ENCODE data around the gene GNAZ.

GNAZ gene

DNA sequence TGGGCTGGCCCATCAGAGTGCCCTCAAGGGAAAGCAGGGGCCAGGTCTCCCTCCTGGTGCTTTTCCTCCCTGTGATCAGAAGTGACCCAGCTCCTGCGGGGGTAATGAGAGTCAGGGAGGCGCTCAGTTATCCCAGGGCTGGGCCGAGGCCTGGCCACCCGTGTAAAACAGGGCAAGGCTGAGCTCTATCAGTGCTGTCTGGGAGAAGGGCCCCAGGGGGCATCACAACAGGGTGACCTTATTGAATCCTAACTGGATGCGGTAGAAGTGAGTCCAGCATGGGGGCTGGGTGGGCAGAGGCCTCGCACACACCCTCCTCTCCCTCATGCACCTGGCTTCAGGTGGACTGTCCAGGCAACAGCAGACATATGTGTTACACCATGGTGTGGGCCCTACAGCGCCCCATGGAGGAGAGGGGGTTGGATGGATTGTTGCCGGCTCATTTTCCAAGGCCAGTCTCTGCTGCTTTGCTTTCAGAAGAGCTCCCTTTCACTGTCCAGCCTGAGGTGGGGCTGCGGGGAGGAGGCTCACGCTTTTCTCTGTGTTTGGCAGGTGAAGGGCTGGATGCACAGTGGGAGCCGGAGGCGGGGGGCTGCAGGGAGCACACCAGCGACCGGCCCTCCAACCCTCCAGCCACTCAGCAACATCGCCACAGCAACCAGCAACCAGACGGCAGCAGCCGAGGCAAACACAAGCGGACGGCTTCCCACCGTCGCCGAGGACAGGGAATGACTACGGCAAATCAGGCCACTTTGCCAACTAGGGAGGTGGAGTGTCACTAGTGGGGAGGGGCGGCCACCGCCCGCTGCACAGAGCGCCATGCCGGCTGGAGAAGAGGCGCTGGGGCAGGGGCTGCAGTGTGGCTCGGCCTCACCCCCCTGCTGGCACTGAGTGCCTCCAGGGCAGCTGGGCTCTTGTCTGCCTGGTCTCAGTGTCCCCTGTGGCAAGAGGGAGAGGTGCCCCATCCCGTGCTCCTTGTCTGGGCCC is 24.7 kb downstream of the GNAZ start:
- DNase-seq = no peak

DNA sequence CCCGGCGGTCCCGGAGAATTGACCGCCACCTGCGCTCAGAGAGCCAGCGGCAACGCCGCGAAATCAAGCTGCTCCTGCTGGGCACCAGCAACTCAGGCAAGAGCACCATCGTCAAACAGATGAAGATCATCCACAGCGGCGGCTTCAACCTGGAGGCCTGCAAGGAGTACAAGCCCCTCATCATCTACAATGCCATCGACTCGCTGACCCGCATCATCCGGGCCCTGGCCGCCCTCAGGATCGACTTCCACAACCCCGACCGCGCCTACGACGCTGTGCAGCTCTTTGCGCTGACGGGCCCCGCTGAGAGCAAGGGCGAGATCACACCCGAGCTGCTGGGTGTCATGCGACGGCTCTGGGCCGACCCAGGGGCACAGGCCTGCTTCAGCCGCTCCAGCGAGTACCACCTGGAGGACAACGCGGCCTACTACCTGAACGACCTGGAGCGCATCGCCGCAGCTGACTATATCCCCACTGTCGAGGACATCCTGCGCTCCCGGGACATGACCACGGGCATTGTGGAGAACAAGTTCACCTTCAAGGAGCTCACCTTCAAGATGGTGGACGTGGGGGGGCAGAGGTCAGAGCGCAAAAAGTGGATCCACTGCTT is 25.5 kb downstream of the GNAZ start:
- DNase-seq = no peak

DNA sequence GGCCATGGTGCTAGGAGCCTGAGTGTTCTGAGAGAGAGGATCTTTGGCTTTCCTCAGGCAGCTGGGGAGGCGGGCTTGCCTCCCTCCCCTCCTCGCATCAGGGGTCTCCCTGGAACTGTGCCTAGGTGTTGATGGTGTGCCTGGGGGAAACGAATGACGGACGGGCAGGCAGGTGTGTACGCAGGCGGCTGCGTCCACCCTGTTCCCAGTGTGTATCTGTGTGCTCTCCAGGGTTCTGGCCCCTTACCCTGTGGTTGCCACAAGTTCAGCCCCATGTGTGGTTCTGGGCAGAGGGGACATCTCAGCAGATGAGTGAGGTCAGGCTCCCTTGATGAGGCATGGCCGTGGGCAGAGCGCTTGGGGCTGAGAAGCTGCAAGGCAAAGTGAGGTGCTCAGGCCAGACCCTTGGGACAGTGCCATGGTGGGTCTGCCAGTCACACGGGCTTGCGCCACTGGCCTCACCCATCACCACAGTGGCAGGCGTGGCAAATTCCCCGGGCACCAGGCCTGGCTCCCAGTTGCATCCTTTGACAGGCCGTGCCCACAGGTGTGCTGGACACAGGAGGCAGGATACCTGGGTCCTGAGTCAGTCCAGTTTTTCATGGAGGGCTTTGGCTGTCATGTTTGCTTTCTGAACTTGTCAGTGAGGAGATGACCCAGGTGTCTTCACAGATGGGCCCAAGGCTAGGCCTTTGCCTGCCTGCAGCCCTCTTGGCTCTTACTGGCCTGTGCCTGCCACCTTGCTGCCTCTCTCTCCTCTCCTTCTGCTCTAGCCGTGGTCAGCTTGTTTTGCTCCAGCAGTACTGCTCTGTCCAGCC is 27.3 kb downstream of the GNAZ start:
- no peak for DNase-seq

DNA sequence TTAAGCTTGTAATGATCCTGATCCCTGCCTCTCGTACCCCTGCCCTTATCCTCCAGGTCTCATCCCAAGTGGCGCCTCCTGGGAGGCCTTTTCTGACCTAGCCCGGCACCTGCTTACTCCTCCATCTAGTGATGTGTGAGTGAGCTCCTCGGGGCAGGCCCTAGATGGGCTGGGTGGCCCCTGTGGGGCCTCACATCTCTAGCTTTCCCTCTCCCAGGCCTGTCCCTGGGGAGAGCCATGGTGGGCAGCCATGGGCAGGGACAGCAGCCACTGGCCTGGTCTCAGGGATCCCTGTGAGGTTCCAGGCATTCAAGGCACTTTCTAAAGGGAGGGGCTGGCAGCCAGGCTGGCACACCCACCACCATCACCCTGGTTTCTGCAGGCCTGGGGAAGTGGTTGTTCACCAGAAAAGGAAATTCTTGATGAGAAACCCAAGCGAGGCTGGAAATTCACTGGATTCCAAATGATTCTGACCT is 27.9 kb downstream of the GNAZ start:
- DNase-seq = no peak

DNA sequence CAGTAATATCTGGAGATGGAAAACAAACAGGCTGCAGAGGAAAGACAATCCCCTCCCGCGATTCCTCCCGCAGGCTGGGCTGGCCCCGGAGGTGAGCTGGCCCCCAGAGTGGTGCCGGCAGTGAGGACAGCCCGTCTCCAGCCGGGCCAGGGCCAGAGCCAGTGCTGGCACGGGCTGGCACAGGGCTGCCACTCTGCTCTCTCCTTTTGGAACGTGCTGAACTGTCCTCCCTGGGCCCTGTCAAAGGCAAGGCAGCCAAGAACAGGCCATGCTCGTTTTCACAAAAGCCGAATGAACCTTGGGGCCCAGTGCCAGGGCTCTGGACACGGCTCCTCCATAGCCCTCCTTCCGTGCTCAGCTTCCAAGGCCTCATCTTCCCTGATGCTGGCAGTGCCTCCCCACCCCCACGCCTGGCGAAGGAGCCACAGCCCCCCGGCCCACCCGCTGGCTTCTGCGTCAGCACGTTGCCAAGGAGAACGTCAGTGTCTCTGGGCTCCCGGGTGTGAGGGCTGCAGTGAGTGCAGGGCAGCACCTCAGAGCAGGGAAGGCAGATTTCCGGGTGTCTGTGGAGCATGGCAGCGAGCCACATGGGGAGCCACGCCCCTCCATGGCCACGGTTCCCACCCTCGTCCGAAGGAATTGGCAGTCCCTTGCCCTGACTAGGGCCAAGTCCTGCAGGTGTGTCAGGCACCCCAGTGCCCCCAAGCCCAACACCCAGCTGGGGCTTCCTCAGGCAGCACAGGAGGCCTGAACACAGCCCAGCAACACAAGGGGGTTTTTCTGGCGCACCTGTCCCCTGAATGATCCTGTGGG is 28.6 kb downstream of the GNAZ start:
- DNase-seq = no peak

DNA sequence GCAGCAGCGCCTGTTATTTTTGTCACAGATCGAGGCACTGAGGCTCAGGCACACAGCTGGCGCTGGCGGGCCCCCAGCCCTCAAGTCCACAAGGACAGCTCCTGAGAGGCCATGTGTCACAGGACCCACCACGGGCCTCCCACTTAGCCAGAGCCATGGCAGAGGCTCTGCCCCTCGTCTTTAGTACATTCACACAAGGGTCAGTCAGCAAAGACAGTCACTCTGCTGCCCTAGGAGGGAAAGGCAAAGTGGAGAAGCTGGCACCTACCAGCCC is 29.1 kb downstream of the GNAZ start:
- DNase-seq = no peak

DNA sequence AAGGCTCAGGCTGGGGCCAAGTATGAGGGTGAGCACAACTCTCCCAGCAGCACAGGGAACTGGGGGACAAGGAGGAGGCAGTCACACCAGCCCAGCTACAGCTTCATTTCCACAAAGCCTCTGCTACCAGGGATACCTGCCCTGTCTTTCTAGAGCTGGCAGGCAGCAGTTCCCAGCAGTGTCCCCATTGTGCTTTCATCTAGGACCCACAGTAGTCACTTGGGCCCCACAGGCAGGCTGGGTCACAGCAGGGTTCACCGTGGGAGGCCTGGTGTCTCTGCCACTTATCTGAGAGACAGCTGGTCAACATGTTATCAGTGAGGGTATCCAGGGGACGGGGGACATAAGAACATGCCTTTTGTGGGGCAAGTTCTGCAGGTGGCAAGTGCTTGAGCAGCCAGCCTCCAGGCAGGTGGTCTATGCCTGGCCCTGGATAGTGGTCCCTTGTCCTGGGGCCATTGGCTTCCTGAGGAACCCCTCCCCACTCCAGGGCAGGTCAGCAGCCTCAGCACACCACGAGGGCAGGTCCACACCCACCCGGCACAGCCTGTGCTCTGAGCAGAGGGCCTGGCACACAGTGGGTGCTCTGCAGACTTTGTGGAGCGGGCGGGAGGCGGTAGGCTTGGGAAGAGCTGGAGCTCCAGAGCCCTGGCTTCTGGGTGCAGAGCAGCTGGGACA is 29.9 kb downstream of the GNAZ start:
- no peak for DNase-seq

DNA sequence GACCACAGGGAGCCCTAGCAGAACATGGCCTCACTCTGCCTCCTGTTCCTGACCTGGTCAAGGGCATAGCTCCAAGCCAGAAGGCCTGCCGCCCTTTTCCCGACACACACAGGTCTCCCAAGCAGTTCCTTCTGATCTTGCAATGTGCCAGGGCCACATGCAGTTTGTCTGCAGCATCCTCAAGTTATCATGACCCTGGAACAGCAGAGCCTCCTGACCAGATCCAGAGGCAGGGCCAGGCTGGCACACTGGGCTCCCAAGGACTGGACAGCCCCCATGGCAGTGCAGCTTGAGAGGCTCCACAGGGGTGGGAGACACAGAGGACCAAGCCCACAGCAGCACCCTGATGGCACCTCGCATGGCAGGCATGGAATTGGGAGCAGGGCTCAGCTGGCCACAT is 31.2 kb downstream of the GNAZ start:
- DNase-seq = no peak

DNA sequence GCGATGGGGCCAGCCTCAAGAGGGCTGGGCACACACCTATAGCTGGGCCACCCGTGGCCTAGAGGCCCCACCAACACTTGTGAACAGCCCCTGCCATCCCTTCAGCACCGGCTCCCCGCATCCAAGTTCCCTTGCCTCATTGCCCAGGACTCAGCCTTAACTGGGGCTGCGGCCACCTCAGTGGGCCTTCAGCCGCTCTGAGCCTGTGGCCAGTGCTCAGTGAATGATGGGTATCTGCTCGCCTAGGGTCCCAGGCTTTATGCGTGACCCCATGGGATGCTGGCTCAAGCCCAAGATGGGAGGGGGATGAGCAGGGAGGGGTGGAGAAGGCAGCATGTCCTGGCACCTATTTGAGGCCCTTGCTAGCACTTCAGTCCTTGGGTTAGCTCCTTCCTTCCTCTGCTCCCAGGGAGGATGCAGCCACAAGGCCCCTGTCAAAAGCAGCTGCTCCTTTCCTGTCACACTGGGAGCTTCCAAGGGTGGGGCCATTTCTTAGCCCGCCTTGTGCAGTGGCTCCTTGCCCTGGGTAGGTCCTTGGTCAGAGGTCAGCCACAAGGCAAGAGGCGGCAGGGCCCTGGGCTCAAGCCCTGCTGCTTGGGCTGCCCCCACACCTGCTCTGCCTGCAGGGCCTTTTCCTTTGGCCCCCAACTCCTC is 31.8 kb downstream of the GNAZ start:
- no peak for DNase-seq

DNA sequence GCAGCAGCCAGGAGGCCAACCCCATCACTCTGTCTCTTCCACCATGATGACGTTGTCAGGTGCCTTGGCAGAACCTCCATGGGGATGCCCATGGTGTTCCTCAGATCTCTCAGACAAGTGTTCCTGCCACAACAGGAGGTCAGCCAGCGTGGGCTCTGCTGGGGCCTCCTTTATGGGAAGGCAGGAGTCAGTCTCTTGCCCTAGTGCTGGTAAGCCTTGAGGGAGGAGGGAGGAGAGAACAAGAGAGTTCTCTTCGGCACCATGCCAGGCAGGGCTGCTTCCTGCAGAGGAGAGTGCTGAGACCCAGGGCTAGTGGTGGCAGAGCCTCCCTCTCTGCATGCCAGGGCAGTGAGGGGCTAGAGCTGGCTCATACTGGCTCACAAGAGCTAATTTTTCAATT is 32.5 kb downstream of the GNAZ start:
- no peak for DNase-seq

DNA sequence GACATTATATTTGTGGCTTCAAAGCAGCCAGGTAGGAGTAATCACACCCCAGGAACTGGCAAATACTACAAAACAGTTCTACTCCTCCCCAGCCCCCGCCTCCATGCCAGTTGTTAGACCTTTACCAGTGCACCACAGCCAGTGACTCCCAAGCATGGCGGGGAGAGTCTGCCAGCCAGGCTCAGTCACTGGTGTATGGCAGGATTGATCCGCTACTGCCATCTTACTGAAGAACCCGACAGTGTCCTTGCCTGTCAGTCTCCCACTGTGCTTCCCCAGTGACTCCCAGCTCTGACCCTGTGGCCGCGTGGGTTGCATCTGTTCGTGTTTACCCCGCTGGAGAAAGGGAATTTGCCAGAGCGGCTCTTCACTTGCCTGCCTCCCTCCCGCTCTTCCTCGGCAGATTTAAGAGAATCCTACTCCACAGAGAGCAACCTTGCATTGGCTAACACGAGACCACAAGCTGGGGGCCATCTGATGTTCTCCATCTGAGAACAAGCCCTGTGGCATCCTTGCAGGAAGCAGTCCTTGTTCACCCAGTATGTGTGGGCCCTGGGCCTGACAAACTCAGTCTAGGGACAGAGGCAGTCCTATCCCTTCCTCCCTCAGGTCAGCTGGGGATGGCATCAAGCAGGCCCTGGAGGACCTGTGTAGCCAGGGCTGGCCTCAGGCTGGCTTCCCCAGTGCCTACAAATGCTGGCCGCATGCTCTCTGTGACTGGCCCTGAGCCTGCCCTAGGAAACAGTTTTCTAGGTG is 33.1 kb downstream of the GNAZ start:
- DNase-seq = no peak

DNA sequence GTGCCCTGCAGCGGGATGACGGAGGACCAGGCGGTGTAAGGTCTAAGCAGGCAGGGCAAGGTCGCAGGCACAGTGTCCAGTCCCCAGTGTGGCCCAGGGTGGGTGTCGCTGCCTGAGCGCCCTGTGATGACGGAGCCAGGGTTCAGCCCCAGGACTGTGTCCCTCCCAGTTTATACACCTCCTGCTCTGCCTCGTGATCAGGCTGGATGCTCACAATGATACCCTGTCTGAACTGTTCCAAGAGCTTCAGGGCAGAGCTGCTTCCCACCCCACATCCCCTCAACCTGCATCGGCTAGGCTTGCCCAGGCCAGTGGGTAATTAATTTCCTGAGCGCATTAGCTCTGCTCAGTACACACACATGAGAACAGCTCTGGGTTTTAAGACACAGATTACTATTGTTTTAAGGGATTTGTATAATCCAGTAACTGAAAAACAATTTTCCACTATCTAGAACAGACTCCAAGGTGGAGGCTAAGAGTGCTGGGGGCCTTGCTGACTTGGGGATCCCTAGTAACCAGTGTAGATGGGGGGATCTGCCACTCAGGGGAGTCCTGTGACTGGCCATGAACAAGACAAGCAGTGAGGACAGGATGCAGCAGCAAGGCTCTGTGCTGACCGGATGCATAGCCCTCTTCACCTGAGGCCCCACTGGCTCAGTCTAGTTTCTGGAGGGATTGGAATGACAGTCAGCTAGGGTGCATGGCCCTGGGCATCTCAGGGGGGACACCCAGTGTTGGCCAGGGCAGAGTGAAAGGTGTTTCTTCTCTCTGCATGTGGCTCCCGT is 34.1 kb downstream of the GNAZ start:
- DNase-seq = no peak

DNA sequence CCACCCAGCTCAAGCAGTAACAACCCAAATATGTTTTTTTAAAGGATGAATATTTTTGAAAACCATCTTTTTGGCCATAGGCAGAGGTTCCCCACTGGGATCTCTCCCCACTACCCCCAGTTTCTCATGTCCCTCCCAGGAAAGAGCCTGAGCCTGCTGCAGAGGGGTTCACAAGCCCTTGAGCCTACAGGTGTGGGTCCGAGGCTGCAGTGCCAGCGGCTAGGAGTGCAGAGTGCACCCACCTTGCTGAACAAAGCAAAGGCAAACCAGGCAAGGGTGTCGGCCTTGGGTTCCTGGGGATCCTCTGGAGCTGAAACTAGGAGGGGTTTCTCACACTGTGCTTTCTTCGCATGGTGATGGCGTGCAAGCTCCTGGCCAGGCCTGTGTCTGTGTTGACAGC is 35.0 kb downstream of the GNAZ start:
- DNase-seq = no peak

DNA sequence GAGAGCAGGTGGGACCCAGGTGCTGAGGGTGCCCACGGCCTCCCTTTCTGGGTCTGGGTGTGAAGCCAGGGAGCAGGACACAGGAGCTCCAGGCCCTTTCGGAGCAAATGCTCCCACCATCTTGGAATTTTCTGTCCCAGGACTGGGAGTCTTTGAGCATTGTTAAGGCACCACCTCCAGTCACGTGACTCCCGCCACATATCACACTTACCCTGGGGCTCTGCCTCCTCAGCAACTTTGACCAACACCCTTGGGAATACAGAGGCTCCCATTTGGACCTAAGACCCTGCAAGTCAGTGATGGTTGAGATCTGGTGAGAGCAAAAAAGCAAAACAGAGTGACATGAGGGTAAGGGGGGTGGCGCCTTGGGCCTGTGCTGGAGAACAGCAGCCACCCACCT is 35.6 kb downstream of the GNAZ start:
- no peak for DNase-seq

DNA sequence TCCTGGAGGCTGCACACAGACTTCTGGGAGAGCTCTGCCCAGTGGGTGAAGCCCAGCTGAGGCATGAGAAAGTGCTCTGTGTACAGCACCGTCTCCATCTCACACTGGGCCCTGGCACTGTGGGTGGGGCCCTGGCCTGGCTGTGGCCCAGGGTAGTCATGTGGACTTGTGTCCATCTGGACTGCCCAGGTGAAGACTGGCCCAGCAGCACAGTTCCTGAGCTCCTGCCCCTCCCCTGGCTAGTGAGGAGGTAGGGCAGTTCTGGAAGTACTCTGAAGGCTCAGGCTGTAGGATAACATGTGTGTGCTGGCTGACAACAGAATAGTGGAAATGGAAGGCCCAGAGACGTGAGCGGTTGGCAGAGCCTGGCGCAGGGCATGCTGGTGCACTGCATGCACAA is 36.0 kb downstream of the GNAZ start:
- DNase-seq = no peak

DNA sequence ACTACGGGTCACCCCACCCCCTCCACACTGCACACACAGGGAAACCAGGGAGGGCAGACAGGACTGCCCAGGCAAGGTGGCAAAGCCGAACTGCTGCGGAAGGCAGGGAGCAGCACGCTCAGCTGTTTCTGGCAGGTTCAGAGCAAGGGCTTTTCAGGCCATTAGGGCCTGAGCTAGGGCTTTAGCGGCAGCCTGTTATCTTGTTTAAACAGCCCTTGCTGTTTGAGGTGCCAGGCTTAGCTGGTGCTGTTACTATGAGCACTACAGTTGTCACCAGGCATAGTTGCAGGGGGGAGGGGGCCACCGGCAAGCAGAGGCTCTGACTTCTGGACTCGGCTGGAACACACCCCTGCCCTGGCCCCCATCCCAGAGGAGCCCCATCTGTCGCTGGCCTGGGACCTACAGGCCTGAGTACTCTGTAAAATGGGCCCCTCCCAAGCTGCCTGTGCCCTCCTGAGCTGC is 36.6 kb downstream of the GNAZ start:
- DNase-seq = no peak

DNA sequence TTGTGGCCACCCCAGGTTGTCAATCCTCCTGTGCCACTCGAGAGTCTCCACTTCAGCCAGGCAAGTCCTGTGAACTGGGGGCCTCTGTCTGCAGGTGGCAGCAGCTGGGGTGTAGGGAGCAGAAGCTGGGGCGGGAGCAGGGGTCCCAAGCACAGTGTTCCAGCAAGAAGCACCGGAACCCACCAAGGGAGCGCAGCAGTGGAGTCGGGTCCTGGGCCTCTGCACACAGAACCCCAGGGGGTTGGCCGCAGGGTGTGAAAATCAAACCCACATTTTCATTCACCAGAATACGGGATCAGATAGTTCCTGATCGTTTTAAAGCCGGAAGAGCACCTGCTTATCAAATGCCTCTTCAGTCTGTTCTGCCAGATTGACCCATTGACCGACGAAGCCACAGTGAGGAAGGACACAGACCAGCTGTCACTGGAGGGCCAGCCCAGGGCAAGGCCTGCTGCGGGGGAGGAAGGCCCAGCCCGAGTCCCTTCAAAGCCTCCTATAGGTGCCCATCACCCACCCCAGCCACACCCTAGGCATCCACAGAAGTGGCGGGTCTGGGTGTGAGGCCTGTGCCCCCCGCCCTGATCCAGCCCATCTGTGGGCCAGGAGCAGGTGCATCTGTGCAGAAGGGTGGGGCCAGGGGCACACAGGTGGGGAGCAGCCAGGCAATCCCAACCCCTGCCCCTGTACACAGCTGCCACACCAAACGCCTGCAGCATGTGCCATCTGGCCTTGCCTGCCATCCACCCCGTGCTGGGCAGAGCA is 37.3 kb downstream of the GNAZ start:
- DNase-seq = no peak

DNA sequence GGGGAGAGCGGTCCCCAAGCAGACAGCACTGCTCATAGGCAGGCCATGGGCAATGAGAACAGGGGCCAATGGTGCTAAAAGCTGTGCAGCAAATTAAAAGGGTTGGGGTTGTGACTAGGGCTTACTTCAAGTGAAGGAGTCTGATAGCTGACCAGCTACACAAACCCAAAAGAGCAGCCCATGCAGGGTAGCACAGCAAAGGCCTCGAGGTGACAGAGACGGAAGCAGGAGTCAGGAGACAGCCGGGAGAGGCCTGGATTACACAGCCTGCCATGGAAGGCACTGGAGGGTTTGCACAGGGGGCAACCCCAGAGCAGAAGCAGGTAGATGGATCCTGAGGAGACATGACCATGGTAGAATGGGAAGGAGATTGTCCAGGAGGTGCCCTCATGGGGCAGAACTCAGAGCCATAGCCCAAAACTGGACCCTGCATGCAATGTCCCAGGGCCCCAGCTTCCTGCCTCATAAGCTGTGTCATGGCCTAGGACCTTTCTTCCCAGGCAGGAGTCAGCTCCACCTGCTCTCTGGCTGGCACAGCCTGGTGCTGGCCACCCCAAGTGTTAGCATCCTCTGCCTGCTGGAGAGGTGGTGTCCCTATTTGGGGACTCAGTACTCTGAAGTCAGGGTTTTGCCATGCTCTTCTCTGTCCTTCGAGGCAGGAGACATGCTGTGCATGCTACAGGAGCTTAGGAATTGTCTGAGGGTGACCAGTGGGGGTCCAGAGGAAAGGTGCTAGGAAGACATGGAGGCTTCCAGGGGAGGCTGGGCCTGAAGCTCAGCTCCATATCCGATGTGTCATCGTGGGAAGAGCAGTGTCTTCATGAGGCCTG is 38.1 kb downstream of the GNAZ start:
- DNase-seq = no peak

DNA sequence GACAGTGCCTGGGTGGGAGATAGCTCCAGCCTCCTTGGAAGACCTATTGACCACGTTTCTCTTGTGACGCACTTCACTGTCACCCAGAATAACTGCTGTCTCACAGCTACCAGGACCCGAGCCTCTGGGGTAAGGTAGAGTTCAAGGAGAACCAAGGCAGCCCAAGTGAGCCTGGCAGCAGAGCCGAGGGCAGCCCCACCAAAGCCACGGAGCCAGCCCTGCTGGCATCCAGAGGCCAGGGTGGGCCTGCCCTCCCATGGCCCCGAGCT is 38.7 kb downstream of the GNAZ start:
- no peak for DNase-seq
